GM19372 (cell line): Measurements from ENCODE around the gene TMEM52.
"Not testable (repeated sequence)": the region's sequence is repeated elsewhere in the genome, so short reads cannot be mapped to it uniquely, and the experiment has no call there.

Source experiments
- ATAC-seq: cut with Tn5 transposase; IDR thresholded peaks from one replicate; pipeline ENCODE4 v1.9.1; 2021; ENCODE audit warnings: mild to moderate bottlenecking, low read depth, moderate library complexity; ENCODE audit not compliant: unreplicated experiment

The TMEM52 gene

DNA sequence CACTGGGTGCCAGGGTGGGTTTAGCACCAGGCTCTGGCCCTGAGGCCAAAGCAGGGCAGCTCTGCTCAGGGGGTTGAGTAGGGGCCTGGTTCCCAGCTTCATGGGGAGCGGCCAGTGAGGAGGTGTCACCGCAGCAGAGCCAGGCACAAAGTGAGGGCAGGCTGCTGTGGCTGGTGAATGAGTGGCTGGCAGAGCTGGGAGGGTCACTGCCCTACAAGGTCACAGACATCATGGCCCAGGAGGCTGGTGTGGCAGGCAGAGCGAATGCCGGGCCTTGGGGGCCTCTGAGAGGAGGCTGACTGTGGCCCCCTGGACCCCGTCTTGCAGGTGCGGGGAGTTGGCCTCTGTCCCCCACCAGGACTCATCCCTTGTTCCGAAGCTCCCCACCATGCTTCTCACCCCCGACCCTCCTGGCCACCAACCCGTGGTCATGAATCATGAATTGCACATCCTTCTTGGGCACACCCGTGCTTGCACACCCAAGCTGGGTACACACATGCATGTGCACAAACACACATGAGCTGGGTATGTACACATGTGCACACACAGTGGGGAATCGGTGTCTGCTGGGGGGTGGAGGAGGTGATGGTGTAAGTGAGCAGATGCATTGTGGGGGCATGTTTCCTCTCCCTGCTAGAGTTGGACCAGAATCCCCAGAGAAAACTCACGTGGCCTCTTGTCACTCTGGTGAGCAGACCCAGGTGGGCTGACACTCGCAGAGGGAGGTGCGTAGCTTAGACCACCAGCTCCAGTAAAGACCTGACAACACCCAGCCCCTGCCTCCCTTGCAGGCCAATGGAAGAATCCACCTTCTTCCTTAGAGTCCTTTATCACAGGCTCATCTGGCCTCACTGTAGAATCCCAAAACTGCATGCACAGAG is 23.4 kb downstream of the TMEM52 start:
- ATAC-seq = no peak

- no peak for ATAC-seq
Observed at GRCh38 chr1:1895060-1895418, 24.0 kb downstream of the TMEM52 start.

DNA sequence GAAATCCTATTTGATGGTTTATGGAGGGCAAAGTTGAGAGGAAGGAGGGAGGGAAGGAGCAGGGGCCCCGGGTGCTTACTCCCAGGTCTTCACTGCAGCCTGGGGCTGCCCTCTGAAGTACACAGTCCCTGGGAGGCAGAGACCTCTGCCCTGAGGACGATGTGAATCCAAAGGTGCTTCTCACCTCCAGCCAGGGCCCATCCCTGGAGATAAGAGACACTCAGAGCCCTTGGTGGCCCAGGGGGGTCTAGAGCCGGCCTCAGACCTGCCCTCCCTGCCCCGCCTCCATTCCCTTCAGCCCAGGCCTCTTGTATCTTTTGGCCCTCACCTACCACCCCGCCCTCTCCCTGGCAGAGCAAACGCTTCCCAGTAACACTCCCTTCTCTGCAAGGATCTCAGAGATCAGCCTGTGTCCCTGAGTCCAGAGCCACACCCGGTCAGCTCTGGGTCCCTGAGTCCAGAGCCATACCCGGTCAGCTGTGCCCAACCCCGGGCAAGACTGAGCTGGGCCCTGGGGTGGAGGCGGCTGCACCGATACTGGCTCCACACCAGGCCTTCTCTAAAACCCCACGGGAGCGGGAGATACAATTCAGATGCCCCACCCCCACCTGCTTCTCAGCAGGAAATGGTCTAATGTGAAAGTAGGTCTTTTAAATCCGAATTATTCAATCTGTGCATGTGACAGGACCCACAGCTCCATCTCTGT is 24.6 kb downstream of the TMEM52 start:
- no peak for ATAC-seq

GRCh38 chr1:1893997-1894353 is 25.1 kb downstream of the TMEM52 start:
- ATAC-seq = no peak

DNA sequence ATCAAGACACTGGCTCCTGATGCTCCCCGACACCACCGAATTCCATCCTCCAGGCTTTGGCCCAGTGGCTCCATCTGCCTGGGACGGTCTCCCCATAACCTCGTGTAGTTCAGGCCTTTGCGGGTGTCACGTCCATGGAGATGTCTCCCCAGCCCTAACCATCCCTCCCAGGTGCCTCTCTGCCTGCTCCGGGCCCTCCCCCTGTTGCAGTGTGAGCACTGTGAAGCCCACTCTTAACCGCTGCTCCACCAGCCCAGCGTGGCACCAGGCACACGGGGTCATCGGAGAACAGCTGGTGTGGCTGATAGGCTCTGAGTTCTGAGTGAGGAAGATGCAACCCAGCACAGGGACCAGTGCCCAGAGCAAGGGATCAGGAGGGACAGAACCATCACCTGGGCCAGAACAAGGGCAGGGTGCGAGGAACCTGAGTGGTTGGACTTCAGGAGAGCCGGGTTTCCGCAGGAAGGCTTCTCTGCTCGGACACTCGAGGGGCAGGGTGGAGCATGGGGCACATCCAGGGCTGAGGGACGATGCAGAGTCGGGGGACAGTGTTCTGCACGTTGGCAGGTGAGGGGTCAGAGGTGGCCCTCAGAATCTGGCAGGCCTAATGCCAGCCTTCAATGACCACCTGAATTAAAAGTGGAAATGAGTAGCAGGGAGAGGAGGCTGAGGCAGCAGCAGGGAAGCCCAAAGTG is 25.6 kb downstream of the TMEM52 start:
- no peak for ATAC-seq

GRCh38 chr1:1892763-1893120 is 26.3 kb downstream of the TMEM52 start:
- no peak for ATAC-seq

DNA sequence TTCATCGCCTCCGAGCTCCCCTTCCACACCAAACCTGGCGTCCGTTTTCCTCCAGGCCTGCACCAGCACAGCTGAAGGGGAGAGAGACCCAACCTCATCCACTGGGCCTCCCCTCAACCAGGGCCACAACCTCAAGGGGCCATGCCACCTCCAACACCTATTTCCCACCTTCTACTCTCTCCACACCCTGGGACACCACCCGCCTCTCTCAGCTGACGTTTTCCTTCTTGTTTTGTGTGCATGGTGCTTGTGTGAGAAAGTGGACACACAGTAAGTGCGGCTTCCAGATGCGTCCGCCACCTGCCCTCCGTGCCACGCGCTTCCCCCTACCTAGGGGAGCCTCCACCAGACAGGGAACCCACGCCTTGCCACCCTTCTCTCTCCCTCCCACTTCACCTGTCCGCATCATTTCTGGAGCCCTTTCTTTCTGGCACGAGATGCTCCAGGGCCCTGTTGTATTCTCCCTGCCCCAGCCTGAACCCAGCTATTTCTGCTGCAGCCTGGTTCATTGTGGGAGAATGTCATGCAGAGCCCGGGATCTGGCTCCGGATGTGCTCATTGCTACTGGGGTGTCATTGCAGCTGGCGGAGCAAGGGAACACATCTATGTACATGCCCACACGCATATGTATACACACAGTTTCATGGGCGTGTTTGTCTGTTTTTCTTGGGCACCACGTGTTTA is 26.9 kb downstream of the TMEM52 start:
- ATAC-seq = no peak

DNA sequence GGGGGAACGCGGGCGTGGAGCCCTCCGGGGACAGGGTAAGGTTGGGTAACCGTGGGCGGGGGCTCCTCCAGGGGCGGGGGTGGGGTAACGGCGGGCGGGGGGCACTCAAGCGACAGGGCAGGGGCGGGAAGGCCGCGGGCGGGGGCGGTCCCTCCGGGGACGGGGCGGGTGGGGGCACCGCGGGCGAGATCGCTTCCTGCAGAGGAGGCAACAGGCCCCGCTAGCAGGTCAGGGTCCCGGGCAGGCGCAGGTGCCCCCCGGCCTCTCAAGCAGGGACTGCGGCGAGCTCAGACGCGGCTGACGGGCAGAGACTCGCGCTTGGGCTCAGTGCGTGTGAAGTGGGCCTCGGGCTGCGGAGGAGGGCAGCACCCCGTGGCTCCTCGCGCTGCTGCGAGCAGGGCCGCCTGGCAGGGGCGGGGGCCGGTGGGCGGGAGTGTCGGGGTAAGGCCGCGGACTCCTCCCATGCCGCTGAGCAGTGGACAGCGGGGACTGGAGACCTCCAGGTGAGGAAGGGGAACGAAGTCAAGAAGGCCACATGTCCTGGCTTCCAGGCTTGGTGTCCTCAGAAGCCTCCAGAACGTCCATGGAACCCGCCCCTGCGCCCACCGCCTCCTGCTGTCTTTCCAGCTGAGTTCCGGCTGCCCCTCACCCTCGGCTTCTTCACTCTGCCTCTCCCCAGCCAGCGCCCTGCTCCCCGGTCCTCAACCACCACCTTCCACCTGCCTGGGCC is 27.6 kb downstream of the TMEM52 start:
- peak; percentile 13 for ATAC-seq

DNA sequence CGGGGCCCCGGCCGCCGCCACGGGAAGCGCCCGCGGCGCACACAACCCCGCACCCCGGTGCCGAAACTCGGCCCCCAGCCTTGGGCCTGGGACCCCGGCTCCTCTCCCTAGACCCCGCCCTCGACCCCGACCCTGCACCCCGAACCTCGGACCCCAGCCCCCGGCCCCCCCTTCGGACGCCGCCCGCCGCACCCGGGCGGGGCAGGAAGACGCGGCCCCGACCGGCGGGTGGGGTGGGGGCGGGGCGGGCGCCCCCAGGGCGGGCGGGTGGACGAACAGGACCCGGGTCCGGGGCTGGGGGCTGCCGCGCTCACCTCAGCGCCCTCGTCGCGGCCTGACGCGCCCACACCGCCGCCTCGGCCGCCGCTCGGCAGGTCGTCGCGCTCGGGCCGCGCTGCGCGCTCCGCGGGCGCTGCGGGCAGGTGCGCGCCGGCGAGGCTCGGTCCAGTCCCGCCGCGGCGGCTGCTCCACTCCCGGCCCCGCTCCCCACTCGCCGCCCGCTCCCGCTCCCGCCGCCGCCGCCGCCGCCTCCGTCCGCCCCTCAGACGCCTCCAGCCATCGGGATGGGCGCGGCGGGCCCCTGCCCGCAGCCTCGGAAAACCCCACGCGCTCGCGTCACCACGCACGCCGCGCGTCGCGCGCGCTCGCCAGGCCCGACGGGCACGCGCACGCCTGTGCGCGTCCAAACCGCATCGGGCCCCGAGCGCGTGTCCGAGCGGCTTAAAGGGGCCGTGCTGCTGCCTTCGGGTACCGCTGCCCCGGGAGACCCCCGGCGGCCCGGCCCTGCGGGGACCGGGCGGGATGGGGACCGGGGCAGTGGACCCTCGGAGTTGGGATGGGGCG is 28.4 kb downstream of the TMEM52 start, which contains the start of gene GNB1:
GNB1 (minus strand) TSS at position 582 of the 843 bp plus-strand sequence. CDS start 65,634 bp downstream, outside the sequence.
- ATAC-seq = peak; percentile 74

DNA sequence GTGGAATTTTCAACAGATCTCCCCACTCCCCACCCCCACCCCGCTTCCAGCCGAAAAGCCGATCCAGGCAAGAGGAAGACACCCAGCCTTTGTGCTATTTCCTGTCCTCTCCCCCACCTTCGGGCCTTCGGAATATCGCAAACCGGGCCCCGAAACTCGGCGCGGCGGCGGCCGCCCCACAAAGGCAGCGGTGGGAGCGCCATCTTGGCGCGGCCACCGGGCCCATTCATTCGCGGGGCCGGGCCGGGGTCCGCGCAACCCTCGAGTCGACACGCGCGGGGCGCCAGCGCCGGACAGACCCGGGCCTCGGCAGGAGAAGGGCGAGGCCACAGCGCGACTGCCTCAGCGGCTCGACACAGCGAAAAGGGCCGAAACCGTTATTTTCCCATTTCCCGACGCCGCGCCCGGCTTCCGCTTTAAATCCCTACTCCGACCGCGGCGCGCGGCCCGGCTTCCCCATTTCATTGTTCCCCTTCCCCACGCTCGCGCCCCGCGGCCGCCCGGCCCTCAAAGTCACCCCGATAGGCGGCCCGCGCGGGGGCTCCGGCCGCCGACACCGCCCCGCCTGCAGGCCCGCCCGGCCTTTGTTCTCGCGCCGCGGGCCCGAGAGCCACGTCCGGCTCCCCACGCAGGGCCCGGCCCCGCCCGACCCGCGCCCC is 29.1 kb downstream of the TMEM52 start:
- ATAC-seq = peak; percentile 29

DNA sequence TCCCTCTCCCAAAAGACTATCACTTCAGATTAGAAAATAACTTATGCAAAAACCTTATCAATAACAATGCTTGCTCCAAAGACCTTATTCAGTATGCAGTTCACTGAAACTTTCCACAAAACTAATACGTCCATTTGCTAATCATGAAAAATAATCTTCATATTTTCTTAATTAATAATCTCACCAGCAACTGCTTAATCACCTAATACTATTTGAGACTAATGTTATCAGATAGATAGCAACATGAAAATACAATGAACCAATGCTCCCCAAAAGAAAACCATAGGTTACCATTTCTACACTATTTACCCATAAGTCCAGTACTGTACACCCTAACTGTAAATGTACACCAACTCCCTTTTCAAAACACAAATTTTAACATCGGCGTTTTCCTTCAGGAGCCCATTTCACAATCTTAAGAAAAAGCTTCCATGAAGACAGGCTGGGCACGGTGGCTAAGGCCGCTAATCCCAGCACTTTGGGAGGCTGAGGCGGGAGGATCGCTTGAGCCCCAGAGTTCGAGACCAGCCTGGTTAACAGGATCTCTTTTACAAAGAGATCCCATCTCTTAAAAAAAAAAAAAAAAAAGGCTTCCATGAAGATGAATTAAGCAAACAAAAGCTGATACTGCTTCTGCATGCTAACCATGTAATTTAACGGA is 29.9 kb downstream of the TMEM52 start:
- no peak for ATAC-seq

- not testable (repeated sequence) for ATAC-seq
Observed at GRCh38 chr1:1883890-1884289, 35.2 kb downstream of the TMEM52 start.

- no peak for ATAC-seq
Observed at GRCh38 chr1:1883092-1883873, 35.8 kb downstream of the TMEM52 start.

DNA sequence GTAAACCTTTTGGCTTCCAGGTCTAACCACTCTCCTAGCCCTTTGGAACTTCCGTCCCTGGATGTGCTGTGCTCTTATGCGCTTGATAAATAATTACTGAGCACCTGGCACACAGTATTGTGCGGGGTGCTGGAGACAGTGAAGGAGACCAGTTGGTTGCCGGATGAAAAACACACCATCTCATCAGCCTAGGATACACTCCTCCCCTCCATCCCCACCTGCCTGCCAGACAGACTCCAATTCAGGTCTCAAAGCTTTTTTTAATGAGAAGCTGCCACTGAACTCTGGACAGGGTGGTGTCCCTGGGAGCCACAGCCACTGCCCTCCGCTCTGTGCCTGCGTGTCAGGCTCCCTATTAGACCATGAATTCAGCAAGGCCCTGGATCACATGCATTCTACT is 37.4 kb downstream of the TMEM52 start:
- no peak for ATAC-seq

GRCh38 chr1:1880617-1881312 is 38.3 kb downstream of the TMEM52 start:
- ATAC-seq = no peak

GRCh38 chr1:1879942-1880341 is 39.1 kb downstream of the TMEM52 start:
- ATAC-seq = no peak
